ENCODE results near the gene WDR17.

DNA sequence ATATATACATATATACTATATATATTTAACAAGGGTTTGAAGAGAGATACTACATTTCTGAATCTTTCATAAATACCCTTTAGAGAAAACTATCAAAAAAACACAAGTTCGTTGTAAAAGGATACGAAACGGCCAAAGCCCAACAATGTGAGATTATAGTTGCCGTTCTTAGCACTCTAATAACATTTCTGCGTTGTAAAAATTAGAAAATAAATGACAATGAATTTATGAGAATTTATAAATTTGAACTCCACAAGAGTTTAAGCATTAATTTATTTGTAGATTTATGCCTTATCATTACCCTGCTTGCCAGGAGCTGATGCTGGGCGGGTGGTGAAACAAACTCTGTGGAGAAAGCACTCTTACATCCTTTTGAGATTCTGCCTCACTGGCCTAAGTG, 1.1 kb downstream of the WDR17 start:
- no peak for TF ChIP-seq FOXK2 (IDR thresholded peaks at IDR 0.05)
- TF ChIP-seq SUZ12 (IDR thresholded peaks at IDR 0.05), result no peak
- no peak for TF ChIP-seq FOXA1 (IDR thresholded peaks at IDR 0.05)
- TF ChIP-seq L3MBTL2 (conservative IDR thresholded peaks at IDR 0.05), result no peak
- TF ChIP-seq FOXM1 (IDR thresholded peaks at IDR 0.05; ENCODE audit: borderline replicate concordance), result no peak
- no peak for TF ChIP-seq SP1 (IDR thresholded peaks at IDR 0.05)
- no peak for TF ChIP-seq ELF4 (IDR thresholded peaks at IDR 0.05)
- TF ChIP-seq CTBP1 (IDR thresholded peaks at IDR 0.05; ENCODE audit: borderline replicate concordance), result no peak
- TF ChIP-seq BHLHE40 (IDR thresholded peaks at IDR 0.05; ENCODE audit: borderline replicate concordance), result no peak
- TF ChIP-seq ARNT (IDR thresholded peaks at IDR 0.05), result no peak
- TF ChIP-seq LEF1 (IDR thresholded peaks at IDR 0.05; ENCODE audit: borderline replicate concordance), result no peak

Data from HEK293T (cell line).